ENCODE measurements around the gene FGFRL1. TPM values are rescaled to one million over a fixed set of nuclear protein-coding genes. Genes with fewer than 3 reads are reported as not detected.

The FGFRL1 gene
- total and polyA plus RNA-seq, 4 donors = 11.2 to 43.7 (median 33.4) TPM

GRCh38 chr4:967113-968104 lies 44.0 kb upstream of the FGFRL1 start:
- 23% methylated on average over 65 of the region's 76 CpGs for WGBS (ENCODE audit: insufficient coverage)
- Histone ChIP-seq H3K9me3 (ENCODE audit: control insufficient read depth, insufficient read depth, low read length) (no peaks in the 10 kb centered on the region), H3K4me1 (ENCODE audit: control insufficient read depth, insufficient read depth, low read length) (peaks cover 32% of the 10 kb centered on the region), H3K27me3 (ENCODE audit: control insufficient read depth, insufficient read depth, low read length) (peaks cover 7% of the 10 kb centered on the region), H3K36me3 (ENCODE audit: control insufficient read depth, insufficient read depth, low read length) (peaks cover 80% of the 10 kb centered on the region), H3K4me3 (ENCODE audit: low read depth, low read length) (no peak overlapping the region), H3K27ac (ENCODE audit: low read depth, low read length) (no peak overlapping the region)
- DNase-seq (ENCODE audit: low read depth in 4 of 6, low spot score in 6 of 6) = peak in 1 of 6 donors; percentile 29

- 11% methylated on average over 19 of the region's 24 CpGs for WGBS (ENCODE audit: insufficient coverage)
- no peak overlapping the region for H3K4me3 ChIP-seq (ENCODE audit: low read depth, low read length)
- peaks cover 37% of the 10 kb centered on the region for H3K4me1 ChIP-seq (ENCODE audit: control insufficient read depth, insufficient read depth, low read length)
- H3K27ac ChIP-seq (ENCODE audit: low read depth, low read length) = no peak overlapping the region
- DNase-seq (ENCODE audit: low read depth in 4 of 6, low spot score in 6 of 6) = no peak
- H3K27me3 ChIP-seq (ENCODE audit: control insufficient read depth, insufficient read depth, low read length) = peaks cover 7% of the 10 kb centered on the region
- H3K36me3 ChIP-seq (ENCODE audit: control insufficient read depth, insufficient read depth, low read length) = peaks cover 72% of the 10 kb centered on the region
- no peaks in the 10 kb centered on the region for H3K9me3 ChIP-seq (ENCODE audit: control insufficient read depth, insufficient read depth, low read length)
These were observed 43.2 kb upstream of the FGFRL1 start for GRCh38 chr4:968221-968620.

DNA sequence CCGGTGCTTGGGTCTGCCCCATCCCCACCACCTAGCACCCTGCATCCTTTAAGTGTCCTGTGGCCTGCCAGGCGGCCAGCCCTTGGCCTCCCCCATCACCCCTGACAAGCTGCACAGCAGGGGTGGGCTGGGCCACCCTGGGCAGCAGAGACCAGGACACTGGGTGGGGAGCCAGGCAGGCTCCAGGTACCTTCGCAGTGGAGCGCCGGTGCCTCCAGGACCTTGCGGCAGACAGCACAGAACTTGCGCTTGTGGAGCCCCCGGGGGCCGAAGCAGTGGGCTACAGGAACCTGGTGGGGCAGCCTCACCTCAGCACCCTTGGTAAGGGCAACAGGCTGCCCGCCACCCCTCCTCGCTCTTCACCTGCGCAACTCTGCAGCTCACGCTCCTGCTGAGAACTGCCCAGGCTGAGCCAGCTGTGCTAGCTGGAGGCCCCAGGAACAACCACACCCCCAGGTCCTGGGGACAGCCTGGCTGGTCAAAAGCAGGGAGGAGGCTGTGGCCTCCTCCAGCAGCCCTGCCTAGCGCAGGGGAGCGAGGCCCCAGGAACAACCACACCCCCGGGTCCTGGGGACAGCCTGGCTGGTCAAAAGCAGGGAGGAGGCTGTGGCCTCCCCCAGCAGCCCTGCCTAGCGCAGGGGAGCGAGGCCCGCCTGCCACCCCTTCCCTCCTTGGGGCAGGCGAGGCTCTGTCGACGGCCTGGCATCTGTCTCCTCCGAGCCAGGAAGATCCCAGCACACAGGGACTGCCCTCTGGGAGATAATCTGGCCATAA lies 42.6 kb upstream of the FGFRL1 start:
- Histone ChIP-seq H3K4me1 (ENCODE audit: control insufficient read depth, insufficient read depth, low read length) (peaks cover 37% of the 10 kb centered on the region), H3K9me3 (ENCODE audit: control insufficient read depth, insufficient read depth, low read length) (no peaks in the 10 kb centered on the region), H3K27ac (ENCODE audit: low read depth, low read length) (no peak overlapping the region), H3K27me3 (ENCODE audit: control insufficient read depth, insufficient read depth, low read length) (peaks cover 7% of the 10 kb centered on the region), H3K4me3 (ENCODE audit: low read depth, low read length) (no peak overlapping the region), H3K36me3 (ENCODE audit: control insufficient read depth, insufficient read depth, low read length) (peaks cover 66% of the 10 kb centered on the region)
- no peak for DNase-seq (ENCODE audit: low read depth in 4 of 6, low spot score in 6 of 6)
- 78% methylated on average over 19 of the region's 23 CpGs for WGBS (ENCODE audit: insufficient coverage)

DNA sequence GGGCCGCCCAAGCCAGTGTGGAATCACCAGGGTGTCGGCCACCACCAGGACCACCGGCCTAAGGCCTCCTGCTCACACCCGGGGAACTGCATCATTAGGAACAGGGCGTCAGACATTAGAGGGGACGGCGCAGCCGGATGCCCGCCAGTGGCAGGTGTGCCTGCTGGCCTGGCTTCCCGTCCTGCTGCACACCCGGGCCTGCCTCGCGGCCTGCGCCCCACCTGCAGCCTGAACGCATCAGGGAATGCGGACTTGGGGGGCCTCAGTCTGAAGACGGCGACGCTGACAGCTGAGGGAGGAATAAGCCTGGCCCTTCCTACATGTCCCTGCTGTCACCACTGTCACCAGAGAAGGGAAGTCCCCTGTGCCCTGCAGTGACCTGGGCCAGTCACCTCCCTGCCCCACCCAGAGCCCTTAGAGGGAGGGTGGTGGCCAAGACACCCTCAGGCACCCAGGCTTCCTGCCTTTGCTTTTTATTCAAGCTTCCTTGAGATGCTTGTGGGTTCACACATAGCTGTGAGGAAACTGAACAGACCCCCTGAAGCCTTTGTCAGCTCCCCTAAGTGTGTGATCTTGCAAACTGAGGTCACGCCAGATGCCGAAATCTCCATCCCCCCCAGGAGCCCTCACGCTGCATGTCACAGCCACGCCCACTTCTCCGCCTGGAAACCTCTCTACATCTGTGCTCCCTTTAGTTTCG lies 41.2 kb upstream of the FGFRL1 start:
- Histone ChIP-seq H3K9me3 (ENCODE audit: control insufficient read depth, insufficient read depth, low read length) (no peaks in the 10 kb centered on the region), H3K27me3 (ENCODE audit: control insufficient read depth, insufficient read depth, low read length) (peaks cover 7% of the 10 kb centered on the region), H3K36me3 (ENCODE audit: control insufficient read depth, insufficient read depth, low read length) (peaks cover 52% of the 10 kb centered on the region), H3K4me3 (ENCODE audit: low read depth, low read length) (no peak overlapping the region), H3K27ac (ENCODE audit: low read depth, low read length) (no peak overlapping the region), H3K4me1 (ENCODE audit: control insufficient read depth, insufficient read depth, low read length) (peaks cover 37% of the 10 kb centered on the region)
- no peak for DNase-seq (ENCODE audit: low read depth in 4 of 6, low spot score in 6 of 6)
- WGBS (ENCODE audit: insufficient coverage) = 75% methylated on average over 20 of the region's 25 CpGs

DNA sequence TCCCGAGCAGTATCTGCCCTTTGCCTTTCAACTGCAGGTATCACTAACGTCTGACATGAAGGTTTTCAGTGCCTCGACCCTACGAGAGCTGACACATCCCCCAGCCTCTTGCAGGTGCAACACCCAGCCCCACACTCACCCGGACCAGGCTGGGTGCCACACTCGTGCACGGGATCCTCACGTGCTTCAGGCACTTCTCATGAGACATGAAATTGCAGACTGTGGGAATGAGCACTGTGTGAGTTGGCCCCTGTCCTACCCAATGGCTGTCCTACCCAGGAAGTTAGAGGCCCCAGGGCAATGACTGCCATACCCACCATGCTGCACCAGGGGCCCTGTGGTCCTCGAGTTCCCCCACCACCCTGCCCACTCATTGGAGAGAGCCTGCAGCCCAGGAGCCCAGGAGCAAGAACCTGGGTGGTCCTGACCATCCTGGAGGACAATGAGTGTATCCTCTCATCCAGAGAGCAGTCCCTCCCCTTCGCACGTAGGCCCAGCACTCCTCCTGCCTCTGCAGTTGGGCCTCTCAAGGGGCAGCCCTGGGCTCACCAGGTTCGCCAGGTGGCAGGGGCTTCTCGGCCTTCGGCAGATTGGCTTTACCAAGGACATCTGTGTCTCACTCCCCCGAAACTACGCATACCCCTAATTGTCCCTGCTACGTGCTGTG lies 40.4 kb upstream of the FGFRL1 start:
- Histone ChIP-seq H3K27me3 (ENCODE audit: control insufficient read depth, insufficient read depth, low read length) (peaks cover 7% of the 10 kb centered on the region), H3K4me3 (ENCODE audit: low read depth, low read length) (no peak overlapping the region), H3K4me1 (ENCODE audit: control insufficient read depth, insufficient read depth, low read length) (peaks cover 37% of the 10 kb centered on the region), H3K9me3 (ENCODE audit: control insufficient read depth, insufficient read depth, low read length) (no peaks in the 10 kb centered on the region), H3K27ac (ENCODE audit: low read depth, low read length) (no peak overlapping the region), H3K36me3 (ENCODE audit: control insufficient read depth, insufficient read depth, low read length) (peaks cover 44% of the 10 kb centered on the region)
- DNase-seq (ENCODE audit: low read depth in 4 of 6, low spot score in 6 of 6) = no peak
- 73% methylated on average over 16 of the region's 17 CpGs for WGBS (ENCODE audit: insufficient coverage)

- Histone ChIP-seq H3K27ac (ENCODE audit: low read depth, low read length) (no peak overlapping the region), H3K27me3 (ENCODE audit: control insufficient read depth, insufficient read depth, low read length) (peaks cover 7% of the 10 kb centered on the region), H3K4me1 (ENCODE audit: control insufficient read depth, insufficient read depth, low read length) (peaks cover 37% of the 10 kb centered on the region), H3K9me3 (ENCODE audit: control insufficient read depth, insufficient read depth, low read length) (no peaks in the 10 kb centered on the region), H3K36me3 (ENCODE audit: control insufficient read depth, insufficient read depth, low read length) (peaks cover 35% of the 10 kb centered on the region), H3K4me3 (ENCODE audit: low read depth, low read length) (peak overlapping the region; percentile 50)
- no peak for DNase-seq (ENCODE audit: low read depth in 4 of 6, low spot score in 6 of 6)
- WGBS (ENCODE audit: insufficient coverage) = 62% methylated on average over 24 of the region's 24 CpGs
These were observed 39.5 kb upstream of the FGFRL1 start for GRCh38 chr4:971666-972500.

DNA sequence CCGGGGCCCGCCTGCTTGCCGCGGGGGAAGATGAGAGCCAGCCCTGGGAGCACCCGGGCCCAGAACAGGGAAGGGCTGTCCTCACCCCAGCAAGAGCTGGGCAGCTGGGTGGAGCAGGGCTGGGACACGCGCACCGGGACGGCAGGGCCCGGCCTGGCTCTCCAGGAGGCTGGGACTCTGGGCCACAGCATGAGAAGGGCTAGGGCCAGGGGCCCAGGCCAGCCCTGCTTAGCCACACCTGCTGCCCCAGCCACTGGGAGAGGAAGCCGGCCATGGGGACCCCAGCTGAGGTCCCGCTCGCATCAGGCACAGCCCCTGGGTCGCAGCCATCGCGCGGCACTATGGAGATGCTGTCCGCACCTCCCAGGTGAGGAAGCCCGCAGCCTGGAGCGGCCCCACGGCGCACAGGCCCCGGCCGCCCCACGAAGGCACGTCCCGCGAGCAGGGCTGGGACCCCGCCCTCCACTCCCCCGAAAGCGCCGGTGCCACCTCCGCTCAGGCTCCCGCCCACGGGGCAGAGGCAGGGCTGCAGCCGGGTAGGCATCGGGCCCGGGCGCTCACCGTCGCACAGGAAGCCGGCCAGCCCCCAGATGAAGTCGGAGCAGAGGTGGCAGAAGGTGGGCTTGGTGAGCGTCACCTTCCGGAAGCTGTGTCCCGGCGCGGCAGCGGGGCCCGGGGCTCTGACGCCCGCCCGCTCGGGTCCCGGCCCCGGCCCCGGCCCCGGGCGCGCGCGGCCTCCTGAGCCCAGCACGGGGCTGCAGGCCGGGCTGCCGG lies 38.6 kb upstream of the FGFRL1 start:
- WGBS (ENCODE audit: insufficient coverage) = under 1% methylated on average over 65 of the region's 65 CpGs
- H3K9me3 ChIP-seq (ENCODE audit: control insufficient read depth, insufficient read depth, low read length) = no peaks in the 10 kb centered on the region
- DNase-seq (ENCODE audit: low read depth in 4 of 6, low spot score in 6 of 6) = peak in 2 of 6 donors; percentile 22 to 33
- H3K4me1 ChIP-seq (ENCODE audit: control insufficient read depth, insufficient read depth, low read length) = peaks cover 32% of the 10 kb centered on the region
- peak overlapping the region; percentile 50 for H3K4me3 ChIP-seq (ENCODE audit: low read depth, low read length)
- H3K27me3 ChIP-seq (ENCODE audit: control insufficient read depth, insufficient read depth, low read length) = peaks cover 7% of the 10 kb centered on the region
- no peak overlapping the region for H3K27ac ChIP-seq (ENCODE audit: low read depth, low read length)
- peaks cover 28% of the 10 kb centered on the region for H3K36me3 ChIP-seq (ENCODE audit: control insufficient read depth, insufficient read depth, low read length)
